ENCODE measurements around the gene ZNF610.

The ZNF610 gene

GRCh38 chr19:52398081-52398441, 62.0 kb downstream of the ZNF610 start:
- no peak for DNase-seq

- peak; percentile 21 for DNase-seq
Measured at GRCh38 chr19:52410276-52410675, 74.2 kb downstream of the ZNF610 start.

DNA sequence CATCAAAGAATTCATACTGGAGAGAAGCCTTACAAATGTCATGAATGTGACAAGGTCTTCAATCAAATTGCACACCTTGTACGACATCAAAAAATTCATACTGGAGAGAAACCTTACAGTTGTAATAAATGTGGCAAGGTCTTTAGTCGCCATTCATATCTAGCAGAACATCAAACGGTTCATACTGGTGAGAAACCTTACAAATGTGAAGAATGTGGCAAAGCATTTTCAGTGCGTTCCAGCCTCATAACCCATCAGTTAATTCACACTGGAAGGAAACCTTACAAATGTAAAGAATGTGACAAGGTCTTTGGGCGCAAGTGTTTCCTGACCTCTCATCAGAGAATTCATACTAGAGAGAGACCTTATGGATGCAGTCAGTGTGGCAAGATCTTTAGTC, 79.7 kb downstream of the ZNF610 start:
- no peak for DNase-seq

All from T1000 (cell line).